Mesothelial cell of epicardium (in vitro differentiated cells): ENCODE results near the gene IGSF9B. TPM values are rescaled to one million over a fixed set of nuclear protein-coding genes. Genes with fewer than 3 reads are reported as not detected.

ENCODE experiments used
- DNase-seq, 2 experiments: peaks; one replicate each; pipeline ENCODE4 v3.0.0; 2021; ENCODE audit warnings: low spot score in 2 of 2; ENCODE audit not compliant: unreplicated experiment in 2 of 2
- H3K27ac Mint-ChIP-seq: 2 replicates; pipeline ENCODE4 v1.8.0; 2021; ENCODE audit warnings: mixed read lengths
- H3K27me3 Mint-ChIP-seq: 2 replicates; pipeline ENCODE4 v1.8.0; 2021; ENCODE audit warnings: low read depth, mixed read lengths
- H3K36me3 Mint-ChIP-seq: 2 replicates; pipeline ENCODE4 v1.8.0; 2021; ENCODE audit warnings: mixed read lengths
- H3K4me1 Mint-ChIP-seq: 2 replicates; pipeline ENCODE4 v1.8.0; 2021; ENCODE audit warnings: mixed read lengths
- H3K4me3 Mint-ChIP-seq: 2 replicates; pipeline ENCODE4 v1.8.0; 2021; ENCODE audit warnings: mild to moderate bottlenecking, moderate library complexity, mixed read lengths
- H3K9me3 Mint-ChIP-seq: 2 replicates; pipeline ENCODE4 v1.8.0; 2021; ENCODE audit warnings: mixed read lengths
- total RNA-seq: library from RNA; stranded (reverse); gene quantifications from 3 replicates; pipeline ENCODE4 v1.2.1, GENCODE V29; 2021
- TF ChIP-seq, protein P1 (sequence below): fragments of 200-600 bp; sonication (generic); IDR thresholded peaks from one replicate; pipeline ENCODE4 v1.5.0; 2021; ENCODE audit warnings: antibody characterized with exemption; ENCODE audit not compliant: unreplicated experiment

The IGSF9B gene
- total RNA-seq, 1 donor from 2014 or later, result 4.8 TPM

DNA sequence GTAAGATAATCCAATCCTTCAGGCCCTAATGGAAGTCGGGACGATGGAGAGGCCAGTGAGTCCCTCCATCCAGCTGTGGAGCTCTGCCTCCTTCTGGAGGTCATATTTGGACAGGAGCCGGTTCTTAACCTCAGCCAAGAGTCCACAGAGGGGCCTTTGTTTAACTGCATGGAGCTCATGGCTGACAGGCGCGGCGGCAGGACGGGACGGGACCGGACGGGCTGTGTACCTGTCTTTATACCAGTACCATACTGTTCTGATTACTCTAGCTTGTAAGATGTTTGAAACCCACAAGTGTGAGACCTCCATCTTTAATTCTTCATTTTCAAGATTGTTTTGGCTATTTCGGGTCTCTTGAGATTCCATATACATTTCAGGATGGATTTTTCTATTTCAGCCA is 91.3 kb downstream of the IGSF9B start:
- Mint-ChIP-seq H3K4me3 (no peak overlapping the region), H3K4me1 (no peaks in the 10 kb centered on the region), H3K27ac (no peak overlapping the region), H3K36me3 (no peaks in the 10 kb centered on the region), H3K27me3 (peaks cover 25% of the 10 kb centered on the region), H3K9me3 (no peaks in the 10 kb centered on the region)
- TF ChIP-seq, protein P1, sequence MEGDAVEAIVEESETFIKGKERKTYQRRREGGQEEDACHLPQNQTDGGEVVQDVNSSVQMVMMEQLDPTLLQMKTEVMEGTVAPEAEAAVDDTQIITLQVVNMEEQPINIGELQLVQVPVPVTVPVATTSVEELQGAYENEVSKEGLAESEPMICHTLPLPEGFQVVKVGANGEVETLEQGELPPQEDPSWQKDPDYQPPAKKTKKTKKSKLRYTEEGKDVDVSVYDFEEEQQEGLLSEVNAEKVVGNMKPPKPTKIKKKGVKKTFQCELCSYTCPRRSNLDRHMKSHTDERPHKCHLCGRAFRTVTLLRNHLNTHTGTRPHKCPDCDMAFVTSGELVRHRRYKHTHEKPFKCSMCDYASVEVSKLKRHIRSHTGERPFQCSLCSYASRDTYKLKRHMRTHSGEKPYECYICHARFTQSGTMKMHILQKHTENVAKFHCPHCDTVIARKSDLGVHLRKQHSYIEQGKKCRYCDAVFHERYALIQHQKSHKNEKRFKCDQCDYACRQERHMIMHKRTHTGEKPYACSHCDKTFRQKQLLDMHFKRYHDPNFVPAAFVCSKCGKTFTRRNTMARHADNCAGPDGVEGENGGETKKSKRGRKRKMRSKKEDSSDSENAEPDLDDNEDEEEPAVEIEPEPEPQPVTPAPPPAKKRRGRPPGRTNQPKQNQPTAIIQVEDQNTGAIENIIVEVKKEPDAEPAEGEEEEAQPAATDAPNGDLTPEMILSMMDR, result no peak
- DNase-seq, result no peak

DNA sequence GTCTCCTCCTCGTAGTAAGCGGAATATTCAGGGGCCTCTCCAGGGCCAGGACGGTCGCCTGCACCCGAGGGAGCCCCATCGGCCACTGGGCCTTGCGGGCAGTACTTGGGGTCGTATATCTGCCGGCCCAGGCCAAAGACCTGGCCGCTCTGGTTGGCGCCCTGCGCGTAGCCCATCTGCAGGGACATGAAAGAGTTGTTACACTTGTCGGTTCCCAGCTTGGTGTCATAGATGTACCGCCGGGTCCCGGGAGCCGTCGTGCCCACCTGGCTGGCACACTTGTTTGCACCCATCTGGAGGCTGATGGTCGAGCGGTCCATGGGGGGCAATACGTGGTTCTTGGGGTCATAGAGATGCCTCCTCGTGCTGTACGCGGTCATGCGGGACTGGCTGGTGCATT is 92.0 kb downstream of the IGSF9B start:
- Mint-ChIP-seq H3K27ac (no peak overlapping the region), H3K4me3 (no peak overlapping the region), H3K27me3 (peaks cover 30% of the 10 kb centered on the region), H3K4me1 (no peaks in the 10 kb centered on the region), H3K9me3 (no peaks in the 10 kb centered on the region), H3K36me3 (no peaks in the 10 kb centered on the region)
- DNase-seq, result no peak
- TF ChIP-seq, protein P1, result no peak

DNA sequence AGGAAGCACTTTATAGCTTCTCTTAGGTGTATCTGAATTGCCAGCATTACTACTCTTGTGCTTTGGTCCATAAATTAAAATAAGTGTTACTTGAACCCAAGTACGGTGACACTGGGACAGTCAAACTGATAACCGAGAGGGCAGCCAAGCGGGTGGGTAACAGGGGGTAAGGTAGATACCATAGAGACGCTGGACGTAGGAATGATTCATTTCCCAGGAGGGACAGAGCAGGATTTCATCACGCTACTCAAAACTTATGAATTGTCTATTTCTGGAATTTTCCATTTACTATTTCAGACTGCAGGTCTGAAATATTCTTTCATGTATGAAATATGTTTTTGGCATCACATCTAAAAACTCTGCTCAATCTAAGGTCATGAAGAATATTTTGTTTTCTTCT is 96.6 kb downstream of the IGSF9B start:
- Mint-ChIP-seq H3K27me3 (peaks cover 32% of the 10 kb centered on the region), H3K4me3 (no peak overlapping the region), H3K27ac (no peak overlapping the region), H3K4me1 (no peaks in the 10 kb centered on the region), H3K9me3 (no peaks in the 10 kb centered on the region), H3K36me3 (no peaks in the 10 kb centered on the region)
- TF ChIP-seq, protein P1, result no peak
- no peak for DNase-seq

Other genes starting within 250 kb of the IGSF9B start
- not detected in 3 replicates for gene SPATA19, start 111.5 kb downstream of the IGSF9B start, total RNA-seq
- 36.2 to 39.3 TPM (median 37.6 TPM) in 3 replicates for gene JAM3, start 112.1 kb upstream of the IGSF9B start, total RNA-seq